Endothelial cell of umbilical vein (primary cell): ENCODE data around the gene CRTAP. TPM values are rescaled to one million over a fixed set of nuclear protein-coding genes. Genes with fewer than 3 reads are reported as not detected.

Experiments
- BruUV-seq: library from RNA; stranded (reverse); fragments of 400-500 nt; replicated peaks from 2 replicates; lab custom pipeline; 2021; lab: Mats Ljungman, UMichigan
- CTCF ChIA-PET: fragments of 300-600, 350-600 bp; sonication (Branson Sonifier 250); formaldehyde crosslinking; loops from one replicate; lab custom pipeline; 2021; ENCODE audit warnings: antibody characterized with exemption, inconsistent platforms; lab: Charles Lee
- POLR2A ChIA-PET: fragments of 300-600, 350-600 bp; sonication (Branson Sonifier 250); formaldehyde crosslinking; loops from one replicate; lab custom pipeline; 2021; ENCODE audit warnings: antibody characterized with exemption, inconsistent platforms; lab: Charles Lee
- DNase-seq: peaks from one replicate; pipeline ENCODE4 v3.0.0-alpha.2; 2011; ENCODE audit warnings: low read depth, low spot score
- FAIRE-seq: peaks from 2 replicates; lab custom pipeline; 2011; peaks lifted over from hg19 to GRCh38; lab: Jason Lieb, UNC
- H2AFZ ChIP-seq: 2 replicates; pipeline ENCODE4 v1.6.0; 2012; ENCODE audit warnings: low read depth, low read length, control low read depth, inconsistent platforms
- H3K27ac ChIP-seq: 2 replicates; pipeline ENCODE4 v1.5.1; 2011; ENCODE audit warnings: low read depth, mild to moderate bottlenecking, control low read depth, low read length, moderate library complexity; ENCODE audit not compliant: insufficient read depth
- H3K27me3 ChIP-seq, 2 experiments: 2 replicates each; pipeline versions ENCODE4 v1.6.0 to v1.6.1; 2011; ENCODE audit warnings: low read length in 2 of 2, mixed read lengths in 1 of 2; ENCODE audit not compliant: control insufficient read depth in 2 of 2, insufficient read depth in 2 of 2
- H3K36me3 ChIP-seq, 2 experiments: 2 replicates in 1 of 2; 3 replicates in 1 of 2; pipeline ENCODE4 v1.5.1; 2011; ENCODE audit warnings: low read length in 2 of 2, mild to moderate bottlenecking in 1 of 2, moderate library complexity in 1 of 2; ENCODE audit not compliant: control insufficient read depth in 2 of 2, insufficient read depth in 2 of 2; ENCODE audit errors: extremely low read depth in 1 of 2
- H3K4me1 ChIP-seq: 3 replicates; pipeline ENCODE4 v1.5.1; 2011; ENCODE audit warnings: mild to moderate bottlenecking, low read length; ENCODE audit not compliant: control insufficient read depth, insufficient read depth; ENCODE audit errors: extremely low read depth
- H3K4me2 ChIP-seq: 2 replicates; pipeline ENCODE4 v1.6.1; 2011; ENCODE audit warnings: low read length, control low read depth, mixed read lengths; ENCODE audit not compliant: insufficient read depth
- H3K4me3 ChIP-seq, 3 experiments: fragments of 200-600 bp in 1 of 3; sonication (generic), shearing (Covaris generic) in 1 of 3; replicated peaks in 1 of 3; 2 replicates each; pipeline ENCODE4 v1.5.1; 2011 to 2016; ENCODE audit warnings: control low read depth in 3 of 3, low read length in 3 of 3, mild to moderate bottlenecking in 2 of 3, inconsistent platforms in 1 of 3, low read depth in 1 of 3, moderate library complexity in 1 of 3; ENCODE audit not compliant: insufficient read depth in 1 of 3
- H3K79me2 ChIP-seq: 2 replicates; pipeline ENCODE4 v1.6.0; 2012; ENCODE audit warnings: low read length, inconsistent platforms; ENCODE audit not compliant: control insufficient read depth, insufficient read depth
- H3K9ac ChIP-seq: replicated peaks from 2 replicates; pipeline ENCODE3; 2011; ENCODE audit warnings: low read length, control low read depth; ENCODE audit not compliant: insufficient read depth; ENCODE audit errors: extremely low read depth
- H3K9me1 ChIP-seq: replicated peaks from 3 replicates; pipeline ENCODE4 v1.6.0; 2011; ENCODE audit warnings: mild to moderate bottlenecking, low read length; ENCODE audit not compliant: control insufficient read depth, insufficient read depth; ENCODE audit errors: extremely low read depth
- H3K9me3 ChIP-seq: replicated peaks from 2 replicates; pipeline ENCODE4 v1.5.1; 2012; ENCODE audit warnings: low read length, inconsistent platforms; ENCODE audit not compliant: control insufficient read depth, insufficient read depth
- H4K20me1 ChIP-seq: replicated peaks from 2 replicates; pipeline ENCODE3; 2011; ENCODE audit warnings: mild to moderate bottlenecking, low read length; ENCODE audit not compliant: control insufficient read depth, insufficient read depth; ENCODE audit errors: extremely low read depth
- EZH2 ChIP-seq: IDR thresholded peaks from 2 replicates; pipeline ENCODE4 v1.6.1; 2012; ENCODE audit warnings: borderline replicate concordance, low read depth, mild to moderate bottlenecking, moderate library complexity, low read length, inconsistent platforms; ENCODE audit not compliant: severe bottlenecking
- FOS ChIP-seq: IDR thresholded peaks from 2 replicates; pipeline ENCODE4 v1.6.1; 2011; ENCODE audit warnings: mild to moderate bottlenecking, low read length, moderate library complexity, borderline replicate concordance; ENCODE audit not compliant: insufficient read depth
- GATA2 ChIP-seq: IDR thresholded peaks from 2 replicates; pipeline ENCODE4 v1.7.0; 2011; ENCODE audit warnings: low read depth, mild to moderate bottlenecking, moderate library complexity, mixed read lengths, low read length; ENCODE audit not compliant: insufficient read length, insufficient read depth
- JUN ChIP-seq: IDR thresholded peaks from 2 replicates; pipeline ENCODE4 v1.6.1; 2011; ENCODE audit warnings: borderline replicate concordance, low read depth; ENCODE audit not compliant: insufficient read length, insufficient read depth
- MYC ChIP-seq: IDR thresholded peaks from one replicate; pipeline ENCODE4 v1.6.1; 2011; ENCODE audit warnings: mild to moderate bottlenecking, low read depth, low read length
- POLR2A ChIP-seq: IDR thresholded peaks from 2 replicates; pipeline ENCODE4 v1.6.1; 2012; ENCODE audit warnings: low read depth, mild to moderate bottlenecking, control low read depth, low read length
- POLR2AphosphoS5 ChIP-seq: IDR thresholded peaks from 2 replicates; pipeline ENCODE4 v1.6.1; 2012; ENCODE audit warnings: low read depth, mild to moderate bottlenecking, control low read depth, low read length, moderate library complexity; ENCODE audit not compliant: insufficient read depth
- dilution Hi-C: fragments of 300-500 bp; cut with MboI; formaldehyde crosslinking; loops from one replicate; pipeline ENCODE4 v1.15.0; 2019; ENCODE audit warnings: low sequenced_read_pairs; ENCODE audit not compliant: extremely low pct_ligation_motif_present
- intact Hi-C: fragments of 100-400 bp; cut with micrococcal nuclease; formaldehyde crosslinking; loops from one replicate; pipeline ENCODE4 v1.10.0; 2022
- polyA plus RNA-seq, 4 experiments: library from polyadenylated mRNA; depleted of rRNA in 3 of 4; stranded (reverse) in 3 of 4; unstranded in 1 of 4; fragments of >200 nt; gene quantifications; 2 replicates each; pipeline versions ENCODE4 v1.2.1 to v1.2.3, GENCODE V29; 2011 to 2012; ENCODE audit warnings: missing spikeins in 1 of 4
- total RNA-seq: library from RNA; stranded (reverse); gene quantifications from 2 replicates; pipeline ENCODE4 v1.2.3, GENCODE V29; 2021
- TF ChIP-seq, protein P1 (sequence below), 2 donors: IDR thresholded peaks; 1 replicate in 1 of 2; 2 replicates in 1 of 2; pipeline ENCODE4 v1.5.1; 2011; ENCODE audit warnings: low read length in 2 of 2, mild to moderate bottlenecking in 2 of 2, moderate library complexity in 2 of 2, control low read depth in 1 of 2, inconsistent platforms in 1 of 2, low read depth in 1 of 2; ENCODE audit not compliant: insufficient read depth in 1 of 2; ENCODE audit errors: extremely low read depth in 1 of 2

CRTAP gene
- total and polyA plus RNA-seq, 2 donors (not counting 3 experiments of a cell fraction or from before 2014, with no cell fraction given): 204 to 213 TPM

DNA sequence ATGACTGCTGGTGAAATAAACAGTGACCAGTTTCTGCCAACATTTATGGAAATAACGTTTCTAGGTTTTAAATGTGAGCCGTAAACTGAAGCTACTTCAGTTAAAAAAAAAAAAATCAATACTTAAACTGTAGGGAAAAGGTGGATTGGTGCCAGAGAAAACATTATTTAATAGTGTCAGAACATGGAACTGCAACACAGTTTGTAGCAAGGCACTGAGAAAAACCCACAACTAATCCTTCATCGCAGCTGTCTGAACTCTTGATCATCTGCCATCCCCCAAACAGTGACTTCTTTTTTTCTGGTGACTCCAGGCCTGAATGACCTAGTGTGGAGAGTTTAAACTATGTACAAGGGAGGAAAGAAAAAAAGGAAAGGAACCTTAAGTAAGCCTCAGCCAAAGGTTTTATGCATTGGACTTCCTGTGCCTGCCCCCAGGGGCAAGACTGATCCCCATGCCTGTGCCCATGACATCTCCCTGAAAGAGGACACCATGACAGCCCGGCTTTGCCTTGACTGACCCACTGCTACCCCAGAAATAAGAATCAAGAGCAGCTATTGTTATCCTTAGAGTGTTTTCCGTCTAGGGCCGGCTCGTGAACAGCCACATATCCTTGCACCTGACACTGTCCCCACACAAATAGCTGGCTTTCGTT lies 33.1 kb downstream of the CRTAP start:
- peak; percentile 85 for FAIRE-seq
- CTCF ChIA-PET: interaction anchor here (1.0 to 2.7 kb wide), 9 partner anchors 12 to 226 kb away, joined by 3 to 17 read pairs (median 6); no protein-coding TSS in a partner anchor
- POLR2A ChIA-PET: no interaction called here

More for the DNA sequence above, 33.1 kb downstream of the CRTAP start:
- no peaks in the 10 kb centered on the region for H3K9me1 ChIP-seq
- peaks cover 3 to 7% of the 10 kb centered on the region in 2 experiments for H3K36me3 ChIP-seq
- H3K27me3 ChIP-seq: no peaks in the 10 kb centered on the region
- no peak overlapping the region for H3K4me2 ChIP-seq
- no peak overlapping the region for H2AFZ ChIP-seq
- no peaks in the 10 kb centered on the region for H3K9me3 ChIP-seq
- H3K4me3 ChIP-seq: no peak overlapping the region
- dilution Hi-C loops: no loop called here
- no peak for TF ChIP-seq MYC
- TF ChIP-seq GATA2: no peak
- TF ChIP-seq JUN: no peak
- TF ChIP-seq, protein P1, sequence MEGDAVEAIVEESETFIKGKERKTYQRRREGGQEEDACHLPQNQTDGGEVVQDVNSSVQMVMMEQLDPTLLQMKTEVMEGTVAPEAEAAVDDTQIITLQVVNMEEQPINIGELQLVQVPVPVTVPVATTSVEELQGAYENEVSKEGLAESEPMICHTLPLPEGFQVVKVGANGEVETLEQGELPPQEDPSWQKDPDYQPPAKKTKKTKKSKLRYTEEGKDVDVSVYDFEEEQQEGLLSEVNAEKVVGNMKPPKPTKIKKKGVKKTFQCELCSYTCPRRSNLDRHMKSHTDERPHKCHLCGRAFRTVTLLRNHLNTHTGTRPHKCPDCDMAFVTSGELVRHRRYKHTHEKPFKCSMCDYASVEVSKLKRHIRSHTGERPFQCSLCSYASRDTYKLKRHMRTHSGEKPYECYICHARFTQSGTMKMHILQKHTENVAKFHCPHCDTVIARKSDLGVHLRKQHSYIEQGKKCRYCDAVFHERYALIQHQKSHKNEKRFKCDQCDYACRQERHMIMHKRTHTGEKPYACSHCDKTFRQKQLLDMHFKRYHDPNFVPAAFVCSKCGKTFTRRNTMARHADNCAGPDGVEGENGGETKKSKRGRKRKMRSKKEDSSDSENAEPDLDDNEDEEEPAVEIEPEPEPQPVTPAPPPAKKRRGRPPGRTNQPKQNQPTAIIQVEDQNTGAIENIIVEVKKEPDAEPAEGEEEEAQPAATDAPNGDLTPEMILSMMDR (IDR thresholded peaks at IDR 0.05; ENCODE audit: extremely low read depth in 1 of 2, insufficient read depth in 1 of 2, low read depth in 1 of 2, low read length in 2 of 2): no peak
- TF ChIP-seq EZH2: no peak
- TF ChIP-seq POLR2AphosphoS5: peak; percentile 21
- no peak for TF ChIP-seq POLR2A
- no peak for TF ChIP-seq FOS
- H3K27ac ChIP-seq: no peak overlapping the region
- BruUV-seq: no TSS peak
- peaks cover 3% of the 10 kb centered on the region for H3K4me1 ChIP-seq
- peak; percentile 70 for DNase-seq
- H4K20me1 ChIP-seq: no peaks in the 10 kb centered on the region
- intact Hi-C loops: no loop called here
- H3K9ac ChIP-seq: no peak overlapping the region
- H3K79me2 ChIP-seq: no peaks in the 10 kb centered on the region
